ENCODE results near the gene HDAC9. TPM values are rescaled to one million over a fixed set of nuclear protein-coding genes. Genes with fewer than 3 reads are reported as not detected.

HDAC9 gene
- total and polyA plus RNA-seq, 2 of the 13 experiments (the other 11 are each of a cell fraction or from before 2014, with no cell fraction given): 0.05 to 0.07 TPM

DNA sequence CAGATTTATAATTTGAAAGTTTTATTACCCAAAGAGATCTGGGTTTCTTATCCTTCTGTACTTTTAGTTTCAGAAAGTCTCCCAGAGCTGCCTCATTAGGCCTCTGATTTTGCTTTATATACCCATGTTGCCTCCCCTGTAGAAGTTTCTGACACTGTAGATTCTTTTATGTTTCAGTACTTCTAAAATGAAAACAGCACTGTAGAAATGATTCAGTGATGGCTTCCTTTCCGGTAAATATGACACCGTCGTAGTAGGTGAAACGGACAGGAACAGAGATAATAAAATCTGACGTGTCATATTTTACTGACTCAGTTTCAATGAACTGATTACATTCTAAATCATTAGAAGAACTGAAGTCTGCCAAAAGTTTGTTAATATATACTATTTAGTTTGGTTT lies 349.2 kb downstream of the HDAC9 start:
- Histone ChIP-seq H3K27me3 (ENCODE audit: control insufficient read depth in 1 of 2, insufficient read depth in 2 of 2, low read length in 2 of 2) (no peaks in the 10 kb centered on the region), H3K36me3 (replicated peaks in 1 of 2; ENCODE audit: control insufficient read depth in 1 of 2, insufficient read depth in 2 of 2, low read length in 2 of 2) (no peaks in the 10 kb centered on the region), H3K9me3 (ENCODE audit: low read length) (peaks cover 65% of the 10 kb centered on the region), H3K9ac (ENCODE audit: insufficient read depth, low read depth, low read length) (no peak overlapping the region), H3K4me3 (replicated peaks in 1 of 3; ENCODE audit: insufficient read depth in 1 of 3, low read depth in 2 of 3, low read length in 3 of 3) (no peak overlapping the region), H3K27ac (ENCODE audit: extremely low read length, insufficient read depth, low read length) (no peak overlapping the region), H2AFZ (ENCODE audit: low read length) (no peak overlapping the region), H3K4me2 (ENCODE audit: low read depth, low read length) (no peak overlapping the region), H4K20me1 (ENCODE audit: insufficient read depth, low read length) (no peaks in the 10 kb centered on the region), H3K79me2 (ENCODE audit: insufficient read depth, low read length) (no peaks in the 10 kb centered on the region), H3K4me1 (ENCODE audit: insufficient read depth, low read length) (no peaks in the 10 kb centered on the region)
- FAIRE-seq: no peak
- in situ Hi-C loops (cut with HindIII; ENCODE audit: extremely low pct_ligation_motif_present, low pct_unique_long_range_greater_than_20kb) (no loop called here), intact Hi-C loops (cut with micrococcal nuclease; ENCODE audit: unreplicated experiment) (no loop called here)
- TF ChIP-seq, protein P1, sequence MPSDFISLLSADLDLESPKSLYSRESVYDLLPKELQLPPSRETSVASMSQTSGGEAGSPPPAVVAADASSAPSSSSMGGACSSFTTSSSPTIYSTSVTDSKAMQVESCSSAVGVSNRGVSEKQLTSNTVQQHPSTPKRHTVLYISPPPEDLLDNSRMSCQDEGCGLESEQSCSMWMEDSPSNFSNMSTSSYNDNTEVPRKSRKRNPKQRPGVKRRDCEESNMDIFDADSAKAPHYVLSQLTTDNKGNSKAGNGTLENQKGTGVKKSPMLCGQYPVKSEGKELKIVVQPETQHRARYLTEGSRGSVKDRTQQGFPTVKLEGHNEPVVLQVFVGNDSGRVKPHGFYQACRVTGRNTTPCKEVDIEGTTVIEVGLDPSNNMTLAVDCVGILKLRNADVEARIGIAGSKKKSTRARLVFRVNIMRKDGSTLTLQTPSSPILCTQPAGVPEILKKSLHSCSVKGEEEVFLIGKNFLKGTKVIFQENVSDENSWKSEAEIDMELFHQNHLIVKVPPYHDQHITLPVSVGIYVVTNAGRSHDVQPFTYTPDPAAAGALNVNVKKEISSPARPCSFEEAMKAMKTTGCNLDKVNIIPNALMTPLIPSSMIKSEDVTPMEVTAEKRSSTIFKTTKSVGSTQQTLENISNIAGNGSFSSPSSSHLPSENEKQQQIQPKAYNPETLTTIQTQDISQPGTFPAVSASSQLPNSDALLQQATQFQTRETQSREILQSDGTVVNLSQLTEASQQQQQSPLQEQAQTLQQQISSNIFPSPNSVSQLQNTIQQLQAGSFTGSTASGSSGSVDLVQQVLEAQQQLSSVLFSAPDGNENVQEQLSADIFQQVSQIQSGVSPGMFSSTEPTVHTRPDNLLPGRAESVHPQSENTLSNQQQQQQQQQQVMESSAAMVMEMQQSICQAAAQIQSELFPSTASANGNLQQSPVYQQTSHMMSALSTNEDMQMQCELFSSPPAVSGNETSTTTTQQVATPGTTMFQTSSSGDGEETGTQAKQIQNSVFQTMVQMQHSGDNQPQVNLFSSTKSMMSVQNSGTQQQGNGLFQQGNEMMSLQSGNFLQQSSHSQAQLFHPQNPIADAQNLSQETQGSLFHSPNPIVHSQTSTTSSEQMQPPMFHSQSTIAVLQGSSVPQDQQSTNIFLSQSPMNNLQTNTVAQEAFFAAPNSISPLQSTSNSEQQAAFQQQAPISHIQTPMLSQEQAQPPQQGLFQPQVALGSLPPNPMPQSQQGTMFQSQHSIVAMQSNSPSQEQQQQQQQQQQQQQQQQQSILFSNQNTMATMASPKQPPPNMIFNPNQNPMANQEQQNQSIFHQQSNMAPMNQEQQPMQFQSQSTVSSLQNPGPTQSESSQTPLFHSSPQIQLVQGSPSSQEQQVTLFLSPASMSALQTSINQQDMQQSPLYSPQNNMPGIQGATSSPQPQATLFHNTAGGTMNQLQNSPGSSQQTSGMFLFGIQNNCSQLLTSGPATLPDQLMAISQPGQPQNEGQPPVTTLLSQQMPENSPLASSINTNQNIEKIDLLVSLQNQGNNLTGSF (CRISPR knock-in tag; IDR thresholded peaks at IDR 0.05): no peak
- TF ChIP-seq, protein P2, sequence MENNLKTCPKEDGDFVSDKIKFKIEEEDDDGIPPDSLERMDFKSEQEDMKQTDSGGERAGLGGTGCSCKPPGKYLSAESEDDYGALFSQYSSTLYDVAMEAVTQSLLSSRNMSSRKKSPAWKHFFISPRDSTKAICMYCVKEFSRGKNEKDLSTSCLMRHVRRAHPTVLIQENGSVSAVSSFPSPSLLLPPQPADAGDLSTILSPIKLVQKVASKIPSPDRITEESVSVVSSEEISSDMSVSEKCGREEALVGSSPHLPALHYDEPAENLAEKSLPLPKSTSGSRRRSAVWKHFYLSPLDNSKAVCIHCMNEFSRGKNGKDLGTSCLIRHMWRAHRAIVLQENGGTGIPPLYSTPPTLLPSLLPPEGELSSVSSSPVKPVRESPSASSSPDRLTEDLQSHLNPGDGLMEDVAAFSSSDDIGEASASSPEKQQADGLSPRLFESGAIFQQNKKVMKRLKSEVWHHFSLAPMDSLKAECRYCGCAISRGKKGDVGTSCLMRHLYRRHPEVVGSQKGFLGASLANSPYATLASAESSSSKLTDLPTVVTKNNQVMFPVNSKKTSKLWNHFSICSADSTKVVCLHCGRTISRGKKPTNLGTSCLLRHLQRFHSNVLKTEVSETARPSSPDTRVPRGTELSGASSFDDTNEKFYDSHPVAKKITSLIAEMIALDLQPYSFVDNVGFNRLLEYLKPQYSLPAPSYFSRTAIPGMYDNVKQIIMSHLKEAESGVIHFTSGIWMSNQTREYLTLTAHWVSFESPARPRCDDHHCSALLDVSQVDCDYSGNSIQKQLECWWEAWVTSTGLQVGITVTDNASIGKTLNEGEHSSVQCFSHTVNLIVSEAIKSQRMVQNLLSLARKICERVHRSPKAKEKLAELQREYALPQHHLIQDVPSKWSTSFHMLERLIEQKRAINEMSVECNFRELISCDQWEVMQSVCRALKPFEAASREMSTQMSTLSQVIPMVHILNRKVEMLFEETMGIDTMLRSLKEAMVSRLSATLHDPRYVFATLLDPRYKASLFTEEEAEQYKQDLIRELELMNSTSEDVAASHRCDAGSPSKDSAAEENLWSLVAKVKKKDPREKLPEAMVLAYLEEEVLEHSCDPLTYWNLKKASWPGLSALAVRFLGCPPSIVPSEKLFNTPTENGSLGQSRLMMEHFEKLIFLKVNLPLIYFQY (CRISPR knock-in tag; IDR thresholded peaks at IDR 0.05; ENCODE audit: borderline replicate concordance): no peak
- TF ChIP-seq HNF4A (CRISPR knock-in tag; IDR thresholded peaks at IDR 0.05) (no peak), SP140L (CRISPR knock-in tag; IDR thresholded peaks at IDR 0.05; ENCODE audit: borderline replicate concordance) (no peak), KDM6A (CRISPR knock-in tag; IDR thresholded peaks at IDR 0.05; ENCODE audit: low read depth) (no peak), FOXJ3 (CRISPR knock-in tag; IDR thresholded peaks at IDR 0.05; ENCODE audit: borderline replicate concordance) (no peak), ZNF891 (CRISPR knock-in tag; IDR thresholded peaks at IDR 0.05) (no peak), ZNF367 (CRISPR knock-in tag; IDR thresholded peaks at IDR 0.05; ENCODE audit: borderline replicate concordance) (no peak), SNAI1 (CRISPR knock-in tag; IDR thresholded peaks at IDR 0.05; ENCODE audit: borderline replicate concordance) (no peak), ZNF343 (CRISPR knock-in tag; IDR thresholded peaks at IDR 0.05) (no peak), NFE2L2 (IDR thresholded peaks at IDR 0.05; ENCODE audit: low read length) (no peak)
- TF ChIP-seq, protein P3, sequence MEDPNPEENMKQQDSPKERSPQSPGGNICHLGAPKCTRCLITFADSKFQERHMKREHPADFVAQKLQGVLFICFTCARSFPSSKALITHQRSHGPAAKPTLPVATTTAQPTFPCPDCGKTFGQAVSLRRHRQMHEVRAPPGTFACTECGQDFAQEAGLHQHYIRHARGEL (CRISPR knock-in tag; IDR thresholded peaks at IDR 0.05): no peak
- TF ChIP-seq, protein P4, sequence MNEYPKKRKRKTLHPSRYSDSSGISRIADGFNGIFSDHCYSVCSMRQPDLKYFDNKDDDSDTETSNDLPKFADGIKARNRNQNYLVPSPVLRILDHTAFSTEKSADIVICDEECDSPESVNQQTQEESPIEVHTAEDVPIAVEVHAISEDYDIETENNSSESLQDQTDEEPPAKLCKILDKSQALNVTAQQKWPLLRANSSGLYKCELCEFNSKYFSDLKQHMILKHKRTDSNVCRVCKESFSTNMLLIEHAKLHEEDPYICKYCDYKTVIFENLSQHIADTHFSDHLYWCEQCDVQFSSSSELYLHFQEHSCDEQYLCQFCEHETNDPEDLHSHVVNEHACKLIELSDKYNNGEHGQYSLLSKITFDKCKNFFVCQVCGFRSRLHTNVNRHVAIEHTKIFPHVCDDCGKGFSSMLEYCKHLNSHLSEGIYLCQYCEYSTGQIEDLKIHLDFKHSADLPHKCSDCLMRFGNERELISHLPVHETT (CRISPR knock-in tag; conservative IDR thresholded peaks at IDR 0.05): no peak
- POLR2A ChIA-PET: no interaction called here
- no peak for DNase-seq (ENCODE audit: low spot score)
- CTCF ChIA-PET (ENCODE audit: low intra/inter-chr PET ratio, low total read pairs): no interaction called here
- WGBS (ENCODE audit: low lambda C conversion rate): 88% methylated on average over 5 of the region's 5 CpGs
- no peak for ATAC-seq
- BruUV-seq (replicated peaks): no TSS peak
